Trophoblast cell (in vitro differentiated cells and primary cell): Measurements from ENCODE around the gene CCDC80.
"Not testable (repeated sequence)": the region's sequence is repeated elsewhere in the genome, so short reads cannot be mapped to it uniquely, and the experiment has no call there.

Source experiments
- DNase-seq, 2 donors: peaks; one replicate each; pipeline ENCODE4 v3.0.0-alpha.2; 2016
- H2AFZ ChIP-seq: 2 replicates; pipeline ENCODE4 v1.6.1; 2013; ENCODE audit warnings: low read length, moderate library complexity, mild to moderate bottlenecking; ENCODE audit not compliant: insufficient read depth, poor library complexity
- H2AK5ac ChIP-seq: 2 replicates; pipeline ENCODE4 v1.6.1; 2013; ENCODE audit warnings: mild to moderate bottlenecking, low read length
- H2BK120ac ChIP-seq: 2 replicates; pipeline ENCODE4 v1.6.1; 2013; ENCODE audit warnings: low read length, mild to moderate bottlenecking, moderate library complexity; ENCODE audit not compliant: insufficient read depth, poor library complexity
- H2BK12ac ChIP-seq: 2 replicates; pipeline ENCODE4 v1.6.1; 2013; ENCODE audit warnings: mild to moderate bottlenecking, low read length, moderate library complexity
- H2BK5ac ChIP-seq: 2 replicates; pipeline ENCODE4 v1.6.1; 2013; ENCODE audit warnings: low read length, low read depth, moderate library complexity, mild to moderate bottlenecking; ENCODE audit not compliant: poor library complexity
- H3K14ac ChIP-seq: 2 replicates; pipeline ENCODE4 v1.6.1; 2013; ENCODE audit warnings: mild to moderate bottlenecking, low read length
- H3K18ac ChIP-seq: 2 replicates; pipeline ENCODE4 v1.6.1; 2013; ENCODE audit warnings: mild to moderate bottlenecking, low read length
- H3K23ac ChIP-seq: 2 replicates; pipeline ENCODE4 v1.6.1; 2013; ENCODE audit warnings: low read length
- H3K27ac ChIP-seq: 2 replicates; pipeline ENCODE4 v1.5.1; 2013; ENCODE audit warnings: low read depth, mild to moderate bottlenecking, inconsistent platforms, low read length, moderate library complexity
- H3K27me3 ChIP-seq: 2 replicates; pipeline ENCODE4 v1.6.1; 2013; ENCODE audit warnings: inconsistent platforms, mild to moderate bottlenecking, low read length, moderate library complexity; ENCODE audit not compliant: insufficient read depth
- H3K36me3 ChIP-seq, 2 experiments: 1 replicate in 1 of 2; 2 replicates in 1 of 2; pipeline ENCODE4 v1.6.1; 2013; ENCODE audit warnings: low read length in 2 of 2, mild to moderate bottlenecking in 2 of 2, moderate library complexity in 1 of 2; ENCODE audit not compliant: insufficient read depth in 2 of 2, control insufficient read depth in 1 of 2
- H3K4ac ChIP-seq: 2 replicates; pipeline ENCODE4 v1.6.1; 2013; ENCODE audit warnings: low read depth, mild to moderate bottlenecking, low read length, moderate library complexity
- H3K4me1 ChIP-seq, 2 experiments: 1 replicate in 1 of 2; 2 replicates in 1 of 2; pipeline ENCODE4 v1.6.1; 2013; ENCODE audit warnings: low read length in 2 of 2, mild to moderate bottlenecking in 2 of 2, moderate library complexity in 1 of 2; ENCODE audit not compliant: insufficient read depth in 2 of 2, control insufficient read depth in 1 of 2
- H3K4me2 ChIP-seq: 2 replicates; pipeline ENCODE4 v1.6.1; 2013; ENCODE audit warnings: inconsistent platforms, mild to moderate bottlenecking, low read length, moderate library complexity
- H3K4me3 ChIP-seq: 2 replicates; pipeline ENCODE4 v1.5.1; 2013; ENCODE audit warnings: mild to moderate bottlenecking, low read depth, low read length, inconsistent platforms
- H3K79me1 ChIP-seq: one replicate; pipeline ENCODE4 v1.6.1; 2013; ENCODE audit warnings: low read length
- H3K79me2 ChIP-seq: 2 replicates; pipeline ENCODE4 v1.6.1; 2013; ENCODE audit warnings: low read length, mild to moderate bottlenecking; ENCODE audit not compliant: control insufficient read depth, insufficient read depth, poor library complexity
- H3K9ac ChIP-seq: 2 replicates; pipeline ENCODE4 v1.6.1; 2013; ENCODE audit warnings: mild to moderate bottlenecking, low read length
- H3K9me3 ChIP-seq: 2 replicates; pipeline ENCODE4 v1.6.1; 2013; ENCODE audit warnings: low read depth, mild to moderate bottlenecking, control low read depth, inconsistent platforms, low read length; ENCODE audit not compliant: insufficient read depth
- H4K12ac ChIP-seq: 2 replicates; pipeline ENCODE4 v1.6.1; 2013; ENCODE audit warnings: low read depth, mild to moderate bottlenecking, low read length, moderate library complexity
- H4K8ac ChIP-seq: 2 replicates; pipeline ENCODE4 v1.6.1; 2013; ENCODE audit warnings: low read depth, mild to moderate bottlenecking, low read length, moderate library complexity
- H4K91ac ChIP-seq: one replicate; pipeline ENCODE4 v1.6.1; 2013; ENCODE audit warnings: low read depth, mild to moderate bottlenecking, low read length, moderate library complexity
- WGBS: extraction: QIAGEN DNeasy Blood & Tissue Kit; methylation state at CpG from one replicate; pipeline ENCODE4 v1.1.7; 2013; ENCODE audit warnings: missing lambda C conversion rate; ENCODE audit not compliant: insufficient read length, insufficient coverage; ENCODE audit errors: extremely low coverage; 5-methylcytosine and 5-hydroxymethylcytosine counted together

CCDC80 gene

GRCh38 chr3:112564247-112564939 lies 76.5 kb downstream of the CCDC80 start:
- H3K23ac ChIP-seq, H3K27me3 ChIP-seq, H3K9ac ChIP-seq, H3K4me3 ChIP-seq, H3K14ac ChIP-seq, H2BK5ac ChIP-seq, H3K4me1 ChIP-seq, H4K8ac ChIP-seq, H3K9me3 ChIP-seq, H3K27ac ChIP-seq, H3K4me2 ChIP-seq, H4K91ac ChIP-seq, H2AFZ ChIP-seq, H3K4ac ChIP-seq, H2AK5ac ChIP-seq, H2BK12ac ChIP-seq, H3K79me2 ChIP-seq, H3K36me3 ChIP-seq, H3K18ac ChIP-seq, H4K12ac ChIP-seq: not testable (repeated sequence)
- peak; percentile 34 to 57 for DNase-seq
- WGBS = no CpG with 5 or more reads among the region's 15 CpGs
- peak overlapping the region; percentile 30 for H2BK120ac ChIP-seq
- peaks cover 11% of the 10 kb centered on the region for H3K79me1 ChIP-seq

GRCh38 chr3:112561734-112562529 lies 79.0 kb downstream of the CCDC80 start, which contains the start of the genes ATG3 and SLC35A5:
ATG3 (minus strand) TSS chr3:112561962; CDS start chr3:112561528, 434 bp downstream.
SLC35A5 (plus strand) TSS chr3:112562045; CDS start chr3:112563404, 1,359 bp downstream.
- Histone ChIP-seq H3K4me3 (peak within 1 kb of the TSS; percentile 93), H3K27me3 (no peaks in the 10 kb centered on the region), H3K36me3 (peaks cover 0 to 3% of the 10 kb centered on the region in 2 experiments), H2BK5ac (peak within 1 kb of the TSS; percentile 83), H3K9ac (peak within 1 kb of the TSS; percentile 94), H4K8ac (peak within 1 kb of the TSS; percentile 96), H2AK5ac (no peak within 1 kb of the TSS), H3K23ac (no peak within 1 kb of the TSS), H3K27ac (peak within 1 kb of the TSS; percentile 97), H3K4ac (peak within 1 kb of the TSS; percentile 18), H3K4me2 (peak within 1 kb of the TSS; percentile 89), H2AFZ (peak within 1 kb of the TSS; percentile 81), H3K9me3 (no peaks in the 10 kb centered on the region), H3K79me1 (peaks cover 11% of the 10 kb centered on the region), H2BK120ac (peak within 1 kb of the TSS; percentile 79), H3K79me2 (peaks cover 7% of the 10 kb centered on the region), H2BK12ac (no peak within 1 kb of the TSS), H3K14ac (peak within 1 kb of the TSS; percentile 77), H3K18ac (peak within 1 kb of the TSS; percentile 80), H4K91ac (peak within 1 kb of the TSS; percentile 83), H4K12ac (peak within 1 kb of the TSS; percentile 83), H3K4me1 (peaks cover 2 to 3% of the 10 kb centered on the region in 2 experiments)
- no CpG with 5 or more reads among the region's 58 CpGs for WGBS
- peak; percentile 98 to 99 for DNase-seq

- Histone ChIP-seq H2BK12ac (no peak overlapping the region), H3K9ac (peak overlapping the region; percentile 75), H2AK5ac (no peak overlapping the region), H3K23ac (no peak overlapping the region), H2BK5ac (peak overlapping the region; percentile 17), H3K4me2 (peak overlapping the region; percentile 89), H3K79me2 (peaks cover 7% of the 10 kb centered on the region), H3K9me3 (no peaks in the 10 kb centered on the region), H3K4me3 (peak overlapping the region; percentile 93), H4K8ac (peak overlapping the region; percentile 83), H3K79me1 (peaks cover 11% of the 10 kb centered on the region), H2BK120ac (peak overlapping the region; percentile 27), H3K4ac (peak overlapping the region; percentile 18), H3K4me1 (peaks cover 2 to 3% of the 10 kb centered on the region in 2 experiments), H4K12ac (peak overlapping the region; percentile 50), H3K27me3 (no peaks in the 10 kb centered on the region), H4K91ac (peak overlapping the region; percentile 52), H3K18ac (peak overlapping the region; percentile 56), H3K14ac (peak overlapping the region; percentile 63), H2AFZ (peak overlapping the region; percentile 62), H3K36me3 (peaks cover 0 to 3% of the 10 kb centered on the region in 2 experiments), H3K27ac (peak overlapping the region; percentile 77)
- peak; percentile 15 to 52 for DNase-seq
- WGBS = no CpG with 5 or more reads among the region's 29 CpGs
Measured at GRCh38 chr3:112561484-112561733, 79.5 kb downstream of the CCDC80 start.

- Histone ChIP-seq H3K27me3 (no peaks in the 10 kb centered on the region), H3K27ac (peak overlapping the region; percentile 77), H2BK12ac (no peak overlapping the region), H2AFZ (peak overlapping the region; percentile 62), H3K79me2 (peaks cover 7% of the 10 kb centered on the region), H3K14ac (peak overlapping the region; percentile 63), H3K4me3 (peak overlapping the region; percentile 93), H3K4me1 (peaks cover 2 to 3% of the 10 kb centered on the region in 2 experiments), H3K4me2 (peak overlapping the region; percentile 89), H4K12ac (peak overlapping the region; percentile 50), H2AK5ac (no peak overlapping the region), H4K91ac (peak overlapping the region; percentile 52), H3K9ac (peak overlapping the region; percentile 75), H4K8ac (peak overlapping the region; percentile 83), H2BK5ac (peak overlapping the region; percentile 17), H3K9me3 (no peaks in the 10 kb centered on the region), H3K36me3 (peaks cover 0 to 3% of the 10 kb centered on the region in 2 experiments), H3K23ac (no peak overlapping the region), H3K4ac (peak overlapping the region; percentile 18), H3K79me1 (peaks cover 11% of the 10 kb centered on the region), H2BK120ac (peak overlapping the region; percentile 27), H3K18ac (peak overlapping the region; percentile 56)
- peak; percentile 69 to 85 for DNase-seq
- WGBS = no CpG with 5 or more reads among the region's 29 CpGs
Measured at GRCh38 chr3:112560721-112561483, 80.0 kb downstream of the CCDC80 start.
